GM21381 (cell line): ENCODE data around the gene SUSD5.
"Not testable (repeated sequence)": the region's sequence is repeated elsewhere in the genome, so short reads cannot be mapped to it uniquely, and the experiment has no call there.

Source experiments
- ATAC-seq: cut with Tn5 transposase; IDR thresholded peaks from one replicate; pipeline ENCODE4 v1.9.1; 2021; ENCODE audit warnings: mild to moderate bottlenecking, moderate library complexity; ENCODE audit not compliant: unreplicated experiment

Gene SUSD5

DNA sequence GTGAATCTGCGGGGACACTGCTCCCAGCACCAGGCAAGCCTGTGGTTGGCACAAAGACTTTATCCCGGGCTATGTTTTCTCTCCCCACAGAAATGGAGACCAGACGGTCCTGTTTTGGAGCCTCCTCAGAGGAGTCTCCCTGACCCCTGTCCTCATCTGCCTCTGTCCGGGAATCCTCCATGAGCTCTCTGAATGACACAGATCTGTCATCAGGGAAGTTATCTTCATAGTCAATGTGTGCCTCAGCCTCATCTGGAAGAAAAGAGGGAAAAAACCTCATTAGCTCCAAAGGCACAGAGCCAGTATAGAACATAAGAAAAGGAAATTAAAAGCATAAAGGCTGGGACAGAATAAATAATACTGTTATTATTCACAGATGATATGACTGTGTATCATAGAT is 64.8 kb downstream of the SUSD5 start:
- ATAC-seq: no peak

DNA sequence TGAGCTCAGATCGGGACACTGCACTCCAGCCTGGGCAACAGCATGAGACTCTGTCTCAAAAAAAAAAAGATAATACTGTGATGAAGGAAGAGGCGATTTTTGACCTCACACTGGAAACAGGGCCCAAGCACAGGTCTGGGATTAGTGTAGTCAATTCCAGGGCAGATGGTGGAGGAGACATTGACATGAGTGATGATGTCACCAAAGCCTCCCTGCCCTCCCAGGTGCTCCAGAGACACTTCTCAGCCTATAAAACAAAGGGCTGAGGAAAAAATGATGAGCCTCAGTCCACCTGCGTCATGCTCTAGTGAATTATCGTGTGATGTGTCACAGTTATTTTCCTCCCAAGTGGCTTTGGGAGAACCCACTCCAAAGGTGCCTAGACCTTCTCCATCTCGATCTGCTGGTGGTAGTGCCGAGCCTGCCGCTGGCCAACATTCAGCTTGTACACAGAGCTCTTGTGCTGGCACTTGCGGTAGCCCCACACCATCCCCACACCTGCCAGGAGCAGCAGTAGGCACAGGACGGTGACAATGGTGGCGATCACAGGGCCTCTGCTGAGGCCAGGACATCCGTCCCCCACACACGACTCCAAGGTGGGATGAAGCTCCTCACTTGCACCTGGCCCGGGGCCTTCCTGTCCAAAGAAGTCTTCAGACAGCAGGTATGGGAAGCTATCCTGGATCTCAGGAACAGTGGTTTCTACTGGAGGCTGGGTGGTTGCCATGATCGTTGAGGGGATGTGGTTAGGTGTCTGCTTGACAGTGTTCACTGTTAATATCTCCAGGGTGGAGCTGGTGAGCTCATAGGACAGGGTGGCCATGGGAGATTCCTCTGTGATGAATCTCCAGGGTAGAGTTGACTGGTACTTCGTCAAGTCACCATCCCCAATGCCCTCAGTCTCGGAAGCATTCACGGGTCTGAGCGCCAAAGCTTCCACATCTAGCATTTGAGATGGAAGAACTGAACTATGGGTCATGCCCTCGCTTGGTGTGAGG is 65.9 kb downstream of the SUSD5 start:
- ATAC-seq: no peak

DNA sequence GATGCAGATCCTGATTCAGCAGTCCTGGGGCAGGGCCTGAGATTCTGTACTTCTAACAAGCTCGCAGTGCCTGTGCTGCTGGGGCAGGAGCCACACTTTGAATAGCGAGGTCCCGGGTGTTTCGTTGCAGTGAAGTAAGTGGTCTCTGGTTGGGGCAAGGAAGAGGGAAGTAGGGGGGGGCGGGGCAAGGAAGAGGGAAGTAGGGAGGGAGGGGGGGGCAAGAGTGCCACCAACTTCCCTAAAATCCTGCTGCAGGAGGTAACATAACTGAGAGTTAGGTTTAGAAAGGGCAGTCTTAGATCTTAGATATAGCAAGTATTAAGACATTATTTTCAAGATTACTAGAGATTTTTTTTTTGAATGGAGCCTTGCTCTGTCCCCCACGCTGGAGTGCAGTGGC is 69.3 kb downstream of the SUSD5 start:
- ATAC-seq: no peak

DNA sequence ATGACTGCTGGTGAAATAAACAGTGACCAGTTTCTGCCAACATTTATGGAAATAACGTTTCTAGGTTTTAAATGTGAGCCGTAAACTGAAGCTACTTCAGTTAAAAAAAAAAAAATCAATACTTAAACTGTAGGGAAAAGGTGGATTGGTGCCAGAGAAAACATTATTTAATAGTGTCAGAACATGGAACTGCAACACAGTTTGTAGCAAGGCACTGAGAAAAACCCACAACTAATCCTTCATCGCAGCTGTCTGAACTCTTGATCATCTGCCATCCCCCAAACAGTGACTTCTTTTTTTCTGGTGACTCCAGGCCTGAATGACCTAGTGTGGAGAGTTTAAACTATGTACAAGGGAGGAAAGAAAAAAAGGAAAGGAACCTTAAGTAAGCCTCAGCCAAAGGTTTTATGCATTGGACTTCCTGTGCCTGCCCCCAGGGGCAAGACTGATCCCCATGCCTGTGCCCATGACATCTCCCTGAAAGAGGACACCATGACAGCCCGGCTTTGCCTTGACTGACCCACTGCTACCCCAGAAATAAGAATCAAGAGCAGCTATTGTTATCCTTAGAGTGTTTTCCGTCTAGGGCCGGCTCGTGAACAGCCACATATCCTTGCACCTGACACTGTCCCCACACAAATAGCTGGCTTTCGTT is 71.7 kb downstream of the SUSD5 start:
- ATAC-seq: no peak

DNA sequence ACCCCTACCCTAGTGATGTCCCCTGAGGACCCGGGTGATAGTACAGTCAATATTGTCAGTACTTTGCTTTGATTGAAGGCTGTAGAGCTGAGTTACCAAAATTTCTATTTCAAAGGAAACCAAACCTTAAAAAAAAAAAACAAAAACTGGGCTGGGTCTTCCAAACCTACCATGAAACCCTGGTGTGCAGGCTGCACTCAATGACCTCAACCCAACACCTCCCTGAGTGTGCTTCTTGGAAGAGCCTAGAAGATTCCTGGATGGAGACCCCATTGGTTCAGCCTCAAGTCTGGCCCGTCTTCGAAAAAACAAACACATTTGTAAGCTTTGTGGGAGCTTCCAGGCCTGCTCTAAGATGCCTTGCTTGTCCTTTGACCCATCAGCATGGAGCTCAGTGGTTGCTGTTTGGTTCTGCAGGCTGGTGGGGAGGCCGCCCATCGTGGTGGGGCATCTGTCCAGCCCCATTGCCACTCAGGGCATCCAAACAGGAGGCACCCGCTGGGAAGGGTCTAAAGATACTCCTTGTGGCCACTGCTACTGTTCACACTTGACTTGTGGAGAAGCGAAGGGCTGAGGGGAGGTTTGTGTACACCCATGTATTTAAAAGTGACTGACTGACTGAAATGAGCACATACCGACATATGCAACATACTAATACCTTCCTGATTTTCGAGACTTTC is 72.6 kb downstream of the SUSD5 start:
- no peak for ATAC-seq

DNA sequence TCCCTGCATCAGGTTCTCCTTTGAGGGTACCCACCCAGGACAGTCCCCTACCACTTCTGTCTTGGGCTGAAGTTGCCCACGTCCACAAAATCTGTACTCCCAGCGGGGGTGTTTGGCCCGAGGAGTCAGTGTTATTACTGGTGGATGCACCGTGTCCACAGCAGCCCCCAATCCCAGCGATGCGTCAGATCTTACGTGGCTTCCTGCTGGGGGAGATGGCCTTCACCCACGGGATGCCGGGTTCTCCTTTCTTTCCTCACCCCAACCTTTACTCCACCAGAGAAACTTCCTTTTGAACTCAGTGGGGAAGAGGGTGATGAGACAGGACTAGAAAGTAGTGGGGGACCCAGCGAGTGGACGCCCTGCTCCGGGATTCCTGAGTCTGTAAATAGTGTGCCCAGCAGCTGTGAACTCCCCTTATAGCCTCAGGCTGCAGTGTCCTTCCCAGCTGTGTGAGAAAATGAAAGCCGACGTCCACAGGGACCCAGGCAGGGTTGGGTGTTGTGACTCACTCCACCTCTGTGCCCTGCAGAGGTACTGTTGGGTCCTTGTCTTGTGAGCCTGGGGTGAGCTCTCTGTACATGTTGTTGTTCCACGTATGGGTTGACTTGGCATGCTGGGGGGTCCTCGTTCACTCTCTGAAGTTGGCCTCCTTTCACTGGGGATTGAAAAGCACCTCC is 73.2 kb downstream of the SUSD5 start:
- ATAC-seq: no peak

DNA sequence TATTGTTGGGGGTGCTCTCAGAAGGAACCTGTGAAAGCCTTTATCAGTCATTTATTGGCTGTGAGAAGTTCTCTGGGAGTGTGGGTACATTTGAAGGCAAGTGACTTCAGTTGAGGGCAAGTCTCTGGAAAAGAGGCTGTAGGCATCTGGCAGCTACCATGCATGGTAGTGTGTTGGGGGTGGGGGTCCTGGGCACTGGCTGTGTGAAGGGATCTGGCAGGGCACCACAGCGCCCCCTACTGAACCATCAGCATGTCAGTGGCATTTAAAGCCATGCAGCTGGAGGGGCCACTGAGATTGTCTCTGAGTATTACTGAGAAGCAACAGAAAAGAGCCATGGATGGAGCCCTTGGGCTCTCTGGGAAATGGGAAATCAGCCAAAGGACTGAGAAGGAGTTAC is 74.2 kb downstream of the SUSD5 start:
- no peak for ATAC-seq

DNA sequence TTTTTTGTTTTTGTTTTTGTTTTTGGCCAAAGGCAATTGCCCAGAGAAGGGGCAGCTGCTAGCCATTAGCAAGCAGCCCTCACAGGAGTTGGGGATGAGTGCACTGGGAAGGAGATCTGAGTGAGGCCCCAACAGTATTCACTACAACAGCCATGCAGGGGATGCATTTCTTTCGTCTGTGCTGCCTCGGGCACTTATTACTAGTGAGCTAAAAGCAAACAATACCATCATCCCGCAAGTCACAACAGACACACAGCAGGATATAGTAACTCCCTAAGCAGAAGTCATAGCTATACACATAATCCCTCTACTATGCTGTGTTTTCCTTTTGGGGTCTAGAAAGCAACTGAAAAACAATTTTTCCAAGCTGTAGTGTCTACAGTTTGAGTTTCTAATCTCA is 77.6 kb downstream of the SUSD5 start:
- ATAC-seq: no peak

DNA sequence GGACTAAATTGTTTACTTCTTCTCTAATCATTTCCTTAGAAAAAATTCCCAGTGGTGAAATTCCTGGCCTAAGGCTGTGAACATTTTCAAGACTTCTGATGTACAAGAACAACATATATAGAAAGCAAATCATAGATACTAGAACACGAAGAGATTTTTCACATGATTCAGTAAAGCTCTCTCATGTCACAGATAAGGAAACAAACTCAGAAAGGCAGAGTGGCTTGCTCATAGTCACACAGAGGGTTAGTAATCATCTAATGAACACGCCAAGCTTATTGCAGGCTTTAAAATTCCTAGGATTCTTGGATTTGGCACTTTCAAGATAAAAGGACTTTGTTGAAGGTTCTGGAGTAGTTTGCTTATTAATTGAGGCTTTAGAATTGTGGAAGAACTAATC is 78.6 kb downstream of the SUSD5 start:
- ATAC-seq: no peak

DNA sequence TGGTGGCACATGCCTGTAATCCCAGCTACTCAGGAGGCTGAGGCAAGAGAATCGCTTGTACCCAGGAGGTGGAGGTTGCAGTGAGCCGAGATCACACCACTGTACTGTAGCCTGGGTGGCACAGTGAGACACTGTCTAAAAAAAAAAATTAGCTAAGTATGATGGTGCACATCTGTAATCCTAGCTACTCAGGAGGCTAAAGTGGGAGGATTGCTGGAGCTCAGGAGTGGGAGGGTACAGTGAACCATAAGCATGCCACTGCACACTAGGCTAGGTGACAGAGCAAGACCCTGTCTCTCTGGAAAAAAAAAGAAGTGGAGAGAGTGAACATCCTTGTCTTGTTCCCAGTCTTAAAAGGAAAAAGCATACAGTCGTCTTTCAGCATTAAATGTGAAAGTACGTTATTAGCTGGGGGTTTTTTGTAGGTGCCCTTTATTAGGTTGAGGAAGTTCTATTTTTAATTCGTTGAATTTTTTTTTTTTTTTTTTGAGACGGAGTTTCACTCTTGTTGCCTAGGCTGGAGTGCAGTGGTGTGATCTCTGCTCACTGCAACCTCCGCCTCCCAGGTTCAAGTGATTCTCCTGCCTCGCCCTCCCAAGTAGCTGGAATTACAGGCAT is 79.5 kb downstream of the SUSD5 start:
- ATAC-seq: not testable (repeated sequence)

DNA sequence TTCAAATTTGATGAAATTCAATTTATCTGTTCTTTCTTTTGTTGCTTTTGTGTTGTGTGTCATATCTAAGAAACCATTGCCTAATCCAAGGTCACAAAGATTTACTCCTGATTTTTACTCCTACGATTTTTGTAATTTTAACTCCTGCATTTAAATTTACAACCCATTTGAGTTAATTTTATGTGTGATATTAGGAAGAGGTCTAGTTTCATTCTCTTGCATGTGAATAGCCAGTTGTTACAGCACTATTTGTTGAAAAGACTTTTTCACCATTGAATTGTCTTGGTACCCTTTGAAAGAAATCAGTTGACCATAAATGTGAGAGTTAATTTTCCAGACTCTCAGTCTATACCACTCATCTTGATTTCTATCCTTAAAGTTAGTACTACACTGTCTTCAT is 80.9 kb downstream of the SUSD5 start:
- no peak for ATAC-seq

DNA sequence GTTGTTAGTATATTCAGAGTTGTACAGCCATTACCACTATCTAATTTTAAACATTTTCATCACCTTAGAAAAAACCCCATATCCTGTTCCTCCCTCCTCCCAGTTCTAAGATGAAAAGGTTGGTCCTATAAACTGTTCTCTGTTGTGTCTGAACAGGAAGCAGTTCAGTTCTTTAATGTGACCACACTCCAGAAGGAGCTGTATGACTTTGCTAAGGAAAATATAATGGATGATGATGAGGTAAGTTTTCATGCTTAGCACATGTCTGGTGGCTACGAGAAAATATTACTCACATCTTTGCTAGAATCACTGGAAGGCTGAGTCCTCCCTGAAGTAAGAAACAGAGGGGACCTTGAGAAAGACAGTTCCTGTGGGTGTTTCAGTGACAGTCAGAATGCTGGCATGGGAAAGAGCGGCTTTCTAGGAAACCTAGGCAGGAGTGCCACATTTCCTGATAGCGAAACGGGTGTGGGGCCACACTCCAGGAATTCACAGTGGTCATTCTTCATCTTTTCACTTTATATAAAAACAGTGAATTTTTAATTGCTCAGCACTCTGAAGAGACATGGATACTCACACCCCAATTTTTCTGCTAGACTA is 84.5 kb downstream of the SUSD5 start:
- no peak for ATAC-seq

DNA sequence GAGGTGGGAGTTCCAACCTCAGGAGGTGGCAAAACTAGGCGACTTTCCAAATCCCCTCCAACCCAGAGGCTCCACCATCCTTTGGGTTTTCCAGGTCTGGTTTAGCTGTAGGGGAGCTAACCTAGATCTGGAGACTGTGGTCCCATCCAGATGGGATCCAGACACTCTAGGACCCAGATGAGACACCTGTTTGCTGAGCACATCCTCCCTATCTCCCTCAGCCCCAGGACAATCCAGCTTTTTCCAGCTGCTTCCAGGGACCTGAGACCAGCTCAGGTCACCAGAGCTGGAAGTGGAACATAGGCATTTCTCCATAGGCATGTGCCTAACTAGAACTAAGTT is 86.6 kb downstream of the SUSD5 start:
- ATAC-seq: no peak

DNA sequence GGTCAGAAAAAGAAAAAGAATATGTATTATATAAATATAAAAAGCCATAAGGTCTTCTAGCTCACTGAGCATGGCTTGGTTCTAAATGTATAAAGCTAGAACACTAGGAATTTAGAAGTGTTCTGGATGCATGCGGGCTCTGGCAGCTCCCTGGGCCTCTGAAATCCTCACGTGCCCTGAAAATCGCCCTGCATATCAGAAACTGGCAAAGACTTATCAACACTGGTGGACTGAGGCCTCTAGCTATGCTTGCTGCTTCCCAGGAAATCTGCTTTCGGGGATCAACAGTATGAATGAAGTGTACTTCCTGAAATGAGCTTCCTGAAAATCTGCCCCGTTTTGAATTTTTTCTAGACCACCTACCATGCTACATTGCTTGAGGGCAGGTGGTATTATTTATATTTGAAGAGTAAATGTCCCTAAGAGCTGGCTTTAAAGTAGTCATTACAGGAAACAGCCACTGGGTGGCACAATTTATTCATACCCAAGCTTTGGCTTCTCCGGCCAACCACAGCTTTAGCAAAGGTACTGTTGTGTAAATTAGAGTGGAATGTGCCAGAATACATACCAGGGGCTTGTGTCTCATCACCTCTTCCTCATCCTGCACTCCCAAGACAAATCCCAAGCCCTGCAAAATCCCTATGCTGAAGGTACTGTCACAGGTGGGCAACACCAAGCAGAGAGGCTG is 87.1 kb downstream of the SUSD5 start:
- peak; percentile 76 for ATAC-seq

DNA sequence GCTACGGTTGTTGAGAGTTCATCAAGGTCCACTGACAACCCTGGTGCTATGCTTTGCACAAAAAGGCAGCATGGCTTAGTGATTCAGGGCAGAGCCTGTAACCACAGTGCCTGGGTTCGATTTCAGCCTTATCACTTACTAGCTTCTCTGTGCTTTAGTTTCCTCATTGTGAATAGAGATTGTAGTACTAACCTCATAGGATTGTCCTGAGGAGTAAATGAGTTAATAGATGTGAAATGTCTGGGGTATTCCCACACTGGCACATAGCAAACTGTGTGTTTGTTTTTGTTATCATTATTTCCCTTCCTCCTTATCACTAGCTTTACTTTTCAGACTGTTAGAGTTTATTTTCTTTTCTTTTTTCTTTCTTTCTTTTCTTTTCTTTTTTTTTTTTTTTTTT is 88.5 kb downstream of the SUSD5 start:
- no peak for ATAC-seq

DNA sequence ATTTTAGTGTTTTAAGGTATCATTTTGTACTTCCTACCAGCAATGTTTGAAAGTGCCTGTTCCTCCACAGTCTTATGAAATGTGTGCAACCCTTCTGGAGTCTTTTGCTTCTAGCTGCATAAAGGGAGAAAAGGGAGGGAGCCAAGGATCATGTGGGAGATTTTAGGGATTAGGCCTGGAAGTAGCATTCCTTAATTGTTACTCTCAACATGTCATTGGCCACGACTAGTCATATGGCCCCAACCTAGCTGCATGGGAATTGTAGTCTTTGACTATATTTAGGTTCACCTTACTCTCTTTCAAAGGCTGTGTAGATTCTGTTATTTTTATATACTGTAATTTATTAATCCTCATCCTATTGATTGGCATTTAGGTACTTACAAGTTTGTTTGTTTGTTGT is 89.9 kb downstream of the SUSD5 start:
- no peak for ATAC-seq

DNA sequence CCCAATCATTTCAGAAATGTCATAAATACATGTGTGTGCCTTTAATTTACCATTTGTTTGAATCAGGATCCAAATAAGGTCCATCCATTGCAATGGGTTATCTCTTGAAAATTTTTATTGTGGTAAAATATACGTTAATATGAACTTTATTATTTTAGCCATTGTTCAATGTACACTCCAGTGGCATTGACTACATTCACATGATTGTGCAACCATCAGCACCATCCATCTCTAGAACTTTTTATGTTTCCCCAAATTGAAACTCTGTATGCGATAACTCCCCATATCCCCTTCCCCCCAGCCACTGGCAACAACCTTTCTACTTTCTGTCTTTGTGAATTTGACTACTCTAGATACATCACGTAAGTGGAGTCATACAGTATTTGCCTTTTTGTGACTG is 92.8 kb downstream of the SUSD5 start:
- ATAC-seq: no peak

DNA sequence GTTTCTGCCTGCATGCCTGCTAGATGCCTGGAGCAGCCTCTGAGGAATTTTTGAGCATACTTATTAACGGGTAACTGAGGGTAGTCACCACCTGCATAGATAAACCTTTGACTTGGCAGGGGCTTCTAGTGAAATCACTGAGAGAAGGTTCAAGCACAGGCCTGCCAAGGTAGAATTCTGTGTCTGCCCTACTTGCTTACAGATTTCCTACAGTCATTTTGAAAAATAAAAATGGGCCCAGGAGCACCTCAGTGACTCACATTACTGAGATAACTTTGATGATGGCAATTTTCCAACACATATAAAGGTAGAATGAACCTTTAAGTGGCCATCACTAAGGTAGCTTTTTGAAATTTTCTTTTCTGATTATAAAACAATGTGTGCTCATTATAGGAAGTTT is 94.0 kb downstream of the SUSD5 start:
- no peak for ATAC-seq

DNA sequence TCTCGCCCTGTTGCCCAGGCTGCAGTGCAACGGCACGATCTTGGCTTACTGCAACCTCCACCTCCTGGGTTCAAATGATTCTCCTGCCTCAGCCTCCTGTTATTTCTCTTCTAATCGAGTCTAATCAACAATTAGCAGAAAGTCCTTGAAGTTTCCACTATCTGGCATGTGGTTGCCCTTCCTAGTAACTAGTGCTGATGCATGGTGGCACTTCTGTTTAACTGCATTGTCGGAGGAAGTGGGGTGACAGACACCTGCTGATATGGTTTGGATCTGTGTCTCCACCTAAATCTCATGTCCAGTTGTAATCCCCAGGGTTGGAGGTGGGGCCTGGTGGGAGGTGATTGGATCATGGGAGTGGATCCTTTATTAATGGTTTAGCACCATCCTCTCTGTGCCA is 95.6 kb downstream of the SUSD5 start:
- ATAC-seq: no peak

DNA sequence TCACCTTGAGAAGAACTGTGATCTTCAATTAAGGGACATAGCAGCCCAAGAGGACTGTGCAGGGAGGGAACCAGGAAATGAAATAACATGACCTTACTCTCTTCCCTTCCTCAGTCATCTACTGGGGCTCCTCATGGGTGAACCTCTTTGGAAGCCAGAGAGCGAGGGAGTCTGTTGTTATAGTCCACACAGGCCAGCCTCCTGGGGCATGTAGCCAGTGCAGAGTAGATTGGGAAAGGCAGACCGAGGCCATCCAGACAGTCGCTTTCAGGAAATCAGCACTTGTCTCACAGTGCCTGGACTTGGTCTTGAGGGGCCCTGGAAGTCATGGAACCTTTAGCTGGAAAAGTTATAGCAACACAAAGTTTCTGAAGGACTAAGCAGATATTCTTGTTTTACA is 98.7 kb downstream of the SUSD5 start:
- ATAC-seq: no peak
